Stimulated activated CD4-positive, alpha-beta T cell treated with anti-CD3 and anti-CD28 coated beads, Interleukin-4, amount 100 ng/mL, for 48 hours (primary cell): Measurements from ENCODE around the gene ATP6V1B1.

Experiments used
- DNase-seq, 2 donors: peaks; one replicate each; pipeline ENCODE4 v3.0.0-alpha.2; 2020; ENCODE audit warnings: low read depth in 2 of 2

The ATP6V1B1 gene

GRCh38 chr2:70943205-70943871 is 7.6 kb downstream of the ATP6V1B1 start:
- DNase-seq: no peak

DNA sequence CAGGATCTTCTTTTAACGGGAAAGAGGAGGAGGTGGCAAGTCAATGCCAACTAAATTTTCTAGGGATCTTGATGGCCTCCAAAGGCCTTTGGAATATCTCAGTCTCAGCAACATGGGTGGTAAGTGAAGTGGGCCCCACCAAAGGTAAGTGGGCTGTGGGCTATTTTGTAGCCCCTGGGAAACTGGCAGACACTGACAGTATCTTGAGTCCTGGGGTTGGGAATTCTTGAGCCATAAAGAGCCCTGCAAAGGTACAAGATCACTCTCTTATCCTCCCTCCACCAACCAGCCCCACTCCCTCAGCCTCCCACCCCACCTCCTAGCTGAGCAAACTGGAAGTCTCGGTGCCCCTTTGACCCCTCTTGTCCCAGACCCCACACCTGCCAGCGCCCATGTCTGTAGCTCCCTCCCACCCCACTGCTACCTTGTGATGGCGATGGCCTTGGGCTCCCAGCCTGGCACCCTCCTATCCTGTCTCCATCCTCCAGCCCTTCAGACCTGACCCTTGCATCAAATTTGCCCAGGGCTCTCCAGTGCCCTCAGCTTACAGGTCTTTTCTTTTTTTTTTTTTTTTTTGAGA is 8.5 kb downstream of the ATP6V1B1 start:
- DNase-seq: no peak

- DNase-seq: peak; percentile 31 to 38
These were observed 11.2 kb downstream of the ATP6V1B1 start for GRCh38 chr2:70946832-70947442.

GRCh38 chr2:70947556-70948184 is 12.0 kb downstream of the ATP6V1B1 start:
- DNase-seq: no peak

- peak; percentile 74 to 77 for DNase-seq
These were observed 12.8 kb downstream of the ATP6V1B1 start for GRCh38 chr2:70948337-70949003.

- no peak for DNase-seq
These were observed 13.4 kb downstream of the ATP6V1B1 start for GRCh38 chr2:70949086-70949485.

- DNase-seq: no peak
These were observed 19.2 kb downstream of the ATP6V1B1 start for GRCh38 chr2:70954886-70955285.

- no peak for DNase-seq
These were observed 20.4 kb downstream of the ATP6V1B1 start for GRCh38 chr2:70956141-70956540.

- no peak for DNase-seq
These were observed 22.1 kb downstream of the ATP6V1B1 start for GRCh38 chr2:70957798-70958197.

GRCh38 chr2:70958759-70959158 is 23.1 kb downstream of the ATP6V1B1 start:
- no peak for DNase-seq

DNA sequence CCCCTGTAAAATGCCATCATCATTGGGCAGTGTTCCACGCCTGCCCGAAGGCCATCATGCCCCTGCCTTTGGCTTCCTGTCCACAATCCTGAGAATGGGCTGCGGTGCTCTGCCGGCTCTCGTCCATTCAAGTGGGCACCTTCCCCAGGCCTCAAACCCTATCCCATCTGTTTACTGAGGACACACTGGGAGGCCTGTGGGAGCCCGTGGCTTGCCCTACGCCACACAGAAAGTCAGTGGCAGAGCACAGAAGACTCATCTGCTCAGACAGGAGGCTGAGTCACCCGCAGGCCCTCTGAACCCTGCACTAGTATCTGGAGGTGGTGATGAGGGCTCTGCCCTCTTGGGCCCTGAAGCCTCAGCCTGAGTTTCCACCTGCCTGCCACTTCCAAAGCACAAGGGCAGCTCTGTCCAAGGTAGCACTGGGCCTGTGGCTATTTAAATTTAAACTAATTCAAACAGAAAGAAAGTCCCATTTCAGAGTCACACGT is 23.6 kb downstream of the ATP6V1B1 start:
- no peak for DNase-seq

DNA sequence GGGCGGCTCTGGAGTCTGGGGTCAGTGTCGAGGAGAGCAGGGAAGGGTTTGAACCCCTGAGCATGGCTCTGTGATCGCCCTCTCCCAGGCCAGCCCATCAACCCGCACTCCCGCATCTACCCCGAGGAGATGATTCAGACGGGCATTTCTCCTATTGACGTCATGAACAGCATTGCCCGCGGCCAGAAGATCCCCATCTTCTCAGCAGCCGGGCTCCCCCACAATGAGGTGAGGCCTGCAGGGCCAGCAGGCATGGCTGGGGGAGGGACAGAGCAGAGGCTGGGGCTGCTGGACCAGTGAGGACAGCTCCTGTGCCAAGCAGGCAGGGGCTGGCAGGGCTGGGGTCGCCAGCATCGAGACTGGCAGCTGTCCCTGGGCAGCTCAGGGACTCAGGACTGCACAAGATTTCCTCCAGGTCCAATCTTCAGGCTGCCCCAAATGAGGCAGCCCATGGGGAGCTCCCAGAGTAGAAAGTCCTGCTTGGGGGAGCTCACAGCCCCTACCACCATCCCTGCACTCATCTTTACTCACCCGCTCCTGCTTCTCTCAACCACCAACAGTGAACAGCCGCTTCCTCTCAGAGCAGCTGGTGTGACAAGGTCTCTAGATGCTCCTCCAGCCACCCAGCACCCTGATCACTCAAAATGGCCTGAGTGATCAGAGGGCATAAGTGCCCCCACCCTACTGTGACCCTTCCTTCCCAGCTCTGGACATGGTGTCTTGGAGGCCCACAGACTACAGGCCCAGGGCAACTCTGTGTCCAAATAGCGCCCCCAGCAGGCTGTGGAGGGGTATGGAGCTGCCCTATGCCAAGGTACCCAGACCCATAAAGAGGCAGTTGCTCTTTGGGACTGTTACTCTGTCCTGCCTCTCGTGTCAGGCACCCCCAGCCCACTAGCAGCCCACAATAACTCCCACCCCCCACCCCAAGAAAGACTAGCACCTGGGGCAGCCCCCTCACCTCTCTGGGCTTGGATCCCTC is 24.4 kb downstream of the ATP6V1B1 start:
- DNase-seq: no peak

DNA sequence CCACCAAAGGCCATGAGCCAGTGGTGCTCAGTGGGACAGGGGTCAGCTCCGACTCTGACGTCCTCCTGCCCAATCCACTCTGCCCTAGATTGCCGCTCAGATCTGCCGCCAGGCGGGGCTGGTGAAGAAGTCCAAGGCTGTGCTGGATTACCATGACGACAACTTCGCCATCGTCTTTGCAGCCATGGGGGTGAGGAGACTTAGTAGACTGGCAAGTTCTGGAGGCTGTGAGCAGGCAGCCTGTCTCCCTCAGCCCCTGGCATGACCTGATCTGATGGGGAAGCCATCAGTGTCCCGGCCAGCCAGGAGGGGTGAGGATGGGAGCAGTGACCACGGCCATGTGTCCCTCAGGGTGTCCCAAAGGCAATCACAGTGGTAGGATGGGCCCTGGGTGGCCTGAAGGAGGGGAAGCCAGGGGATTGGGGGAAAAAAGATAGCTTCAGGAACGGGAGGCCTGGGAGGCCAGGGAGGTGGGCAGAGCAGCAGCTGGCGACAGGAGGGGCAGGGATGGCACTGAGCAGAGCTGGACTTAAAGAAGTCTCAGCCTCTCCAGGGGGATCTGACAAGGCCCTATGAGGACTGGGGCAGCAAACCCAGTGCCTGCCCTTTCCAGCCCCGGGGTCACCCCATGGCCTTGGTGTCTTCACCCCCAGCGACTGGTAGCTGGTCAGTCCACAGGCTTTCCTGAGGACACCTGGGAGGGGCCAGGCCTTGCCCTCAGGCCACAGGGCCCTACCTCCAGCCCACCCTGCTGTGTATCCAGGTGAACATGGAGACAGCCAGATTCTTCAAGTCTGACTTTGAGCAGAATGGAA is 25.3 kb downstream of the ATP6V1B1 start:
- no peak for DNase-seq

GRCh38 chr2:70961648-70961994 is 25.9 kb downstream of the ATP6V1B1 start:
- no peak for DNase-seq

GRCh38 chr2:70962211-70962884 is 26.6 kb downstream of the ATP6V1B1 start:
- no peak for DNase-seq

- no peak for DNase-seq
These were observed 27.5 kb downstream of the ATP6V1B1 start for GRCh38 chr2:70962885-70963878.

DNA sequence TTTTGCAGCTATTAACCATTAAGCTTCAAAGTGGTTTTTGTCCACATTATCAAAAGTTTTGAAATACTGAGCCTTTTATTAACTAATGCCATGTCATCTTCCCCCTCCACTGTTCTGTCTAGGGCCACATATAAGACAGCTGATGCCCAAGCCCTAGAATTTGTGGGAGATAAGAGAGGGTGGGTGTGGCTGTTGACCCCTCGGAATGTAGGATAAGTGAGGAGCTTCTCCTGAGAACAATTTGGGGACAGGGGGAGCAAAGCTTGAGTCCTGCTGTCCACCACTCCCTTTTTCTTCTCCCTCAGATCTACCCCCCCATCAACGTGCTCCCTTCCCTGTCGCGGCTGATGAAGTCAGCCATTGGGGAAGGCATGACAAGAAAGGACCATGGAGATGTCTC is 28.4 kb downstream of the ATP6V1B1 start:
- no peak for DNase-seq
